HCT116 (cell line): ENCODE results near the gene OR10A5.

Experiments used
- ATF3 ChIP-seq: IDR thresholded peaks from 2 replicates; pipeline ENCODE4 v1.6.1; 2012
- CBX3 ChIP-seq: IDR thresholded peaks from 2 replicates; pipeline ENCODE4 v1.6.1; 2012; ENCODE audit warnings: low read depth
- CTCF ChIP-seq, 3 experiments: fragments of 200-600 bp in 1 of 3; sonication (generic) in 1 of 3; IDR thresholded peaks in 2 of 3; conservative IDR thresholded peaks in 1 of 3; 2 replicates each; pipeline ENCODE4 v1.5.1; 2012 to 2017; ENCODE audit warnings: low read depth in 2 of 3, low read length in 2 of 3, antibody characterized with exemption in 1 of 3, borderline replicate concordance in 1 of 3, control low read depth in 1 of 3, mild to moderate bottlenecking in 1 of 3, mixed read lengths in 1 of 3, mixed run types in 1 of 3, moderate library complexity in 1 of 3; ENCODE audit not compliant: insufficient read depth in 1 of 3
- EZH2 ChIP-seq: fragments of 200-600 bp; sonication (generic); IDR thresholded peaks from 2 replicates; pipeline ENCODE4 v1.6.1; 2017; ENCODE audit warnings: antibody characterized with exemption, mixed run types
- JUND ChIP-seq: IDR thresholded peaks from 2 replicates; pipeline ENCODE4 v1.6.1; 2012
- POLR2A ChIP-seq: IDR thresholded peaks from 2 replicates; pipeline ENCODE4 v1.7.0; 2011; ENCODE audit warnings: borderline replicate concordance; ENCODE audit not compliant: insufficient read depth, insufficient read length; ENCODE audit errors: extremely low read depth
- POLR2AphosphoS5 ChIP-seq: IDR thresholded peaks from 2 replicates; pipeline ENCODE4 v1.6.1; 2011; ENCODE audit warnings: mild to moderate bottlenecking, low read depth, low read length, moderate library complexity
- REST ChIP-seq: IDR thresholded peaks from 2 replicates; pipeline ENCODE4 v1.6.1; 2012; ENCODE audit warnings: low read depth
- YY1 ChIP-seq: IDR thresholded peaks from 2 replicates; pipeline ENCODE4 v1.6.1; 2011; ENCODE audit warnings: low read length, low read depth, moderate library complexity, mild to moderate bottlenecking; ENCODE audit not compliant: insufficient replicate concordance; ENCODE audit errors: extremely low read depth
- TF ChIP-seq, protein P1 (sequence below): IDR thresholded peaks from 2 replicates; pipeline ENCODE4 v1.6.1; 2012

GRCh38 chr11:6882751-6883150 lies 37.3 kb downstream of the OR10A5 start:
- TF ChIP-seq CTCF (IDR thresholded peaks at IDR 0.05 in 2 of 3, conservative IDR thresholded peaks at IDR 0.05 in 1 of 3; ENCODE audit: borderline replicate concordance in 1 of 3, insufficient read depth in 1 of 3, low read depth in 2 of 3, low read length in 2 of 3) (no peak), CBX3 (no peak), YY1 (no peak), EZH2 (no peak), POLR2AphosphoS5 (no peak), JUND (no peak), POLR2A (no peak), ATF3 (no peak), REST (no peak)
- TF ChIP-seq, protein P1, sequence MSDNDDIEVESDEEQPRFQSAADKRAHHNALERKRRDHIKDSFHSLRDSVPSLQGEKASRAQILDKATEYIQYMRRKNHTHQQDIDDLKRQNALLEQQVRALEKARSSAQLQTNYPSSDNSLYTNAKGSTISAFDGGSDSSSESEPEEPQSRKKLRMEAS = no peak
